Urinary bladder (tissue), 4 donors: Measurements from ENCODE around the gene RTKN2. TPM values are rescaled to one million over a fixed set of nuclear protein-coding genes. Genes with fewer than 3 reads are reported as not detected.
A peak's percentile ranks its signal among the peaks of the same experiment; 100 is the strongest.

Experiments
- DNase-seq: peaks from one replicate; pipeline ENCODE4 v3.0.0-alpha.2; 2015; ENCODE audit errors: extremely low spot score
- H3K27ac ChIP-seq: one replicate; pipeline ENCODE4 v1.5.1; 2013; ENCODE audit warnings: low read depth, mild to moderate bottlenecking, moderate library complexity
- H3K36me3 ChIP-seq: one replicate; pipeline ENCODE4 v1.6.1; 2013; ENCODE audit warnings: mild to moderate bottlenecking, moderate library complexity; ENCODE audit not compliant: insufficient read depth
- H3K4me1 ChIP-seq: one replicate; pipeline ENCODE4 v1.6.1; 2013; ENCODE audit warnings: mild to moderate bottlenecking, moderate library complexity; ENCODE audit not compliant: insufficient read depth
- H3K4me3 ChIP-seq: one replicate; pipeline ENCODE4 v1.5.1; 2013; ENCODE audit warnings: low read depth, low read length
- WGBS: extraction: QIAGEN DNeasy Blood & Tissue Kit; methylation state at CpG from one replicate; pipeline ENCODE4 v1.1.7; 2013; 5-methylcytosine and 5-hydroxymethylcytosine counted together
- polyA plus RNA-seq: library from polyadenylated mRNA; stranded (reverse); fragments of 200-250 nt; gene quantifications from one replicate; pipeline ENCODE4 v1.2.3, GENCODE V29; 2013
- total RNA-seq: library from RNA; depleted of rRNA; stranded (reverse); fragments of >200 nt; gene quantifications from one replicate; pipeline ENCODE4 v1.2.3, GENCODE V29; 2014
- donor health status: healthy with polysubstance abuse.
- donor health status: healthy.

The RTKN2 gene
- total and polyA plus RNA-seq, 2 donors, result 0.06 to 12.2 TPM

DNA sequence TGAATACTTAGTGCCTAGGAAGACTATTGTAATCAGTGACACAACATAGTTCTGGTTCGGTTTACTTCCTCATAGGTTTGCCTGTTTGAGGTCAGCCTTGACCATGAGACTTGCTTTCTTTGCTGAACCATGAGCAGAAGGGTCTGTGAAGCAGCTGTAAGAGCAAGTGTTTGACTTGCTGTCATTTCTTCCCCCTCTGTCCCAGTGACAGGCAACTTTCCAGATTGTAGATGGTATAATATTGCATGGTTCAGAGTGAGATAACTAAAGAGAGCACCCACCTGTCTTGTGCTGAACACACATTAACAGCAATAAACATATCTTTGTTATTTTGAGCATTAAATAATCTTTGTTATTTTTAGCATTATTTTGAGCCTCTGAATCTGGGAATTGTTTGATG is 9.3 kb upstream of the RTKN2 start:
- H3K4me3 ChIP-seq, result no peak overlapping the region
- H3K36me3 ChIP-seq, result no peaks in the 10 kb centered on the region
- WGBS, result 64% methylated on average over 1 of the region's 1 CpG
- DNase-seq, result no peak
- H3K4me1 ChIP-seq, result no peaks in the 10 kb centered on the region
- no peak overlapping the region for H3K27ac ChIP-seq

DNA sequence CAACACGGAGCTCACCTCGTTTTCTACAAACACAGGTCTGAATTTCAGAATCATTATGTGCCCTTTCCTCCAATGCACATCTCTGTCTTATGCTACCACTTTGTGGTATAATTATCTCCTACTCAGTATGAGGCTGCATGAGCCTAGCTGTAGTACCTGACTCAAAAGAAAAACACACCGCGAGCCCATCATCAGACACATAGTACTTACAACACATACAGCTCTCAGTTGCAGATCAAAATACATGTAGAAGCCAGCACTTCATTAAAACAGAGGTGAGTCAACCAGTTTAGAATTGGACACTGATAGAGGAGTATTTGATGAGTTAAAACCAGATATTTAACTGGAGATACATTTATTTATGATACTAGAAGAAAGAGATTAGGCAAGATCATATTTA is 1.4 kb upstream of the RTKN2 start:
- Histone ChIP-seq H3K27ac (no peak overlapping the region), H3K4me3 (no peak overlapping the region), H3K36me3 (no peaks in the 10 kb centered on the region), H3K4me1 (no peaks in the 10 kb centered on the region)
- whole genome bisulfite sequencing, result 91% methylated on average over 4 of the region's 4 CpGs
- no peak for DNase-seq

DNA sequence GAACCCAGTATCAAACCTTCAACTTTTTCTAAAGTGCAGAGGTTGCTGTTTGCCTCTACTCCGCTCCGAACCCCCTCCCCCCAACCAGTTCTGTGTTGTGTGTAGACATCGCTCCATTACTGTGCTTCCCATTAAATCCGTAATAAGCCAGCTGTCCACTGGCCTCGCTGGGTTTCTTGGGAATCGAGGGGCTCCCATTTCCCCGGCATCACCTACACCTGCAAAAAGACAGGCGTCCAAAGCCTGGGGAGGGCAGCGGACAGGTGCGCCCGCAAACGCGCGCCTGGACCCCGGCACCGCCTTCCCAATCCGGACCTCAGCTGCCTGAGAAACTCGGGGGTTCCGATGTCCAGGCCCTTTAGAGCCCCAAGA is 631 bp downstream of the RTKN2 start:
- no peak for DNase-seq
- no peaks in the 10 kb centered on the region for H3K4me1 ChIP-seq
- H3K36me3 ChIP-seq, result no peaks in the 10 kb centered on the region
- WGBS, result 1% methylated on average over 19 of the region's 19 CpGs
- no peak overlapping the region for H3K27ac ChIP-seq
- H3K4me3 ChIP-seq, result peak overlapping the region; percentile 68

DNA sequence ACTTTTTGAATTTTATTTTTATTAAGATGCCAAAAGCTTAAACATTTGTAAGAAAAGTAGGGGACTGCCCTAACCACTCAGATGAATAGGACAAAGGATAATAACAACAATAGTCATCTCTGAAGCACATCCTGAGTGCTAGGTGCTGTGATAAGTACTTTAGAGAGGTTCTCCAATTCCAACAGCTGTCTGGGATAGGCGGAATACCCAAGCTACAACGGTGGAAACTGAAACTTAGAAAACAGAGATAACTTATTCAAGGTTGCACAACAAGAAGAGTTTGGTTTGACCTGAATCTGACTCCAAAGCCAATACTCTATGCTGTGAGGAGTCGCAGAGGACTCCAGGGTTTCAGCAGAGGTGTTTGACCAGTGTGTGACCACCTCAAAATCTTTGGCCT is 2.0 kb downstream of the RTKN2 start:
- Histone ChIP-seq H3K4me1 (no peaks in the 10 kb centered on the region), H3K27ac (no peak overlapping the region), H3K4me3 (no peak overlapping the region), H3K36me3 (no peaks in the 10 kb centered on the region)
- WGBS, result 73% methylated on average over 3 of the region's 3 CpGs
- no peak for DNase-seq

DNA sequence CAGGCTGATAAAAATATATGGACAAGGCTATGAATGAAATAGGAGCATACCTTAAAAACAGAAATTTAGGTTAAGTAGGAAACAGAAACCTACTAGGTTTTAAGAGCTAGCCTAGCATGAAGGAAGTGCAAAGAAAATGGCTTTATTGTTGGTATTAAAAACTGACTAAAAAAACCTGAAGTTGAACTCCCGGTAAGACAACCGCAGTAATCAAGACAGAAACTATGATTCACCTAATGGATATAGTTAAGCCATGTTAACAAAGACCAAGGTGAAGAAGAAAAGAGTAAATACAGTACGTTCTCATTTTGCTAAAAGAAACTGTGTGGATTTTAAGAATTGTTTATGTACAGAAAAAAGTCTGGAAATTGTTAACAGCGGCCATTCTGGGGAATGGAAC is 2.5 kb downstream of the RTKN2 start:
- DNase-seq, result no peak
- no peak overlapping the region for H3K4me3 ChIP-seq
- no peak overlapping the region for H3K27ac ChIP-seq
- 69% methylated on average over 4 of the region's 4 CpGs for WGBS
- H3K4me1 ChIP-seq, result no peaks in the 10 kb centered on the region
- no peaks in the 10 kb centered on the region for H3K36me3 ChIP-seq

DNA sequence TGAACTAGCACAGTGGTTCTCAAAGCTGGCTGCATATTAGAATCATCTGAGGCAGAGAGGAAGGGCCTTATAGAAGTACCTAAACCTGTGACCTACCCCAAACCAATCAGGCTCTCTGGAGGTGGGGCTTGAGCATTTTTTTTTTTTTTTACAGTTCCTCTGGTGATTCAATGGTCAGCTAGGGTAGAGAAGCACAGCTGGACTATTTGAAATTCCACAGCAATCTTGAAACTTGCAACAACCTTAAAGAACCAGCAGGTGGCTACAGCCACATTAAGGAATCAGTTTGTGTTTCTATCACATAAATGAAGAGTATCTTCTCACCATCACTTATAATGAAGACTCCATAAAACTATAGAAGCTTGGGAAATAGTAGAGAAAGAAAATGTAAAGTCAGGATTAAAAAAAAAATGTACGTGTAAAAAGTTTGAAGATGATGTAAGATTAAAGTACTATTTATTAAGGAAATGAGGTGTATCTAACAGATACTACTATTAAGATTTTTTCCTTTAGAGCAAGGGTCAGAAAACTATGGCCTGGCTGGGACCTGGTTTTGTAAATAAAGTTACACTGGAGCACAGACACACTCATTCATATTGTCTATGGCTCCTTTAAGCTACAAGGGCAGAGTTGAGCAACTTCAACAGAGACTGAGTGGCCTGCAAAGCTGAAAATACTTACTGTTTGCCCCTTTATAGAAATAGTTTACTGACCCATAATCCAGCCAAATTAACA is 3.8 kb downstream of the RTKN2 start:
- H3K36me3 ChIP-seq, result no peaks in the 10 kb centered on the region
- H3K27ac ChIP-seq, result no peak overlapping the region
- H3K4me3 ChIP-seq, result no peak overlapping the region
- WGBS, result 20% methylated on average over 1 of the region's 1 CpG
- H3K4me1 ChIP-seq, result no peaks in the 10 kb centered on the region
- no peak for DNase-seq

DNA sequence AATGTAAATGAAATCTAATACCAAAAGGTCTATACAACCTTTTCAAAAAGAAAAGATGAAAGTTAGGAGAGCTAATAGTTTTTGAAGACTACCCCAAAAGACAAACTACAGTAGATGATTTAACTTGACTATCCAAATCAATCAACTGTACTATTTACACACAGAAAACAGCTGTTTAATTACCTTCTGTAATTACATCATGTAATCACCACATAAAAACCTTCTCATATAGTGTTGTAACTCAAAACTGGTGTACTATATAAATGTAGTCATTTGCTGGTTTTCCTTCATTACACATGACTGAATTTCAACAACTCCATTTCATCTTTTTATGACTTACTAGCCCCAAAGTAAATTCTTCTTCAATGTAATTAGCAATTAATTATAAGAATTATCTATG is 4.5 kb downstream of the RTKN2 start:
- no peak overlapping the region for H3K4me3 ChIP-seq
- no peaks in the 10 kb centered on the region for H3K36me3 ChIP-seq
- no peaks in the 10 kb centered on the region for H3K4me1 ChIP-seq
- H3K27ac ChIP-seq, result no peak overlapping the region
- DNase-seq, result no peak

DNA sequence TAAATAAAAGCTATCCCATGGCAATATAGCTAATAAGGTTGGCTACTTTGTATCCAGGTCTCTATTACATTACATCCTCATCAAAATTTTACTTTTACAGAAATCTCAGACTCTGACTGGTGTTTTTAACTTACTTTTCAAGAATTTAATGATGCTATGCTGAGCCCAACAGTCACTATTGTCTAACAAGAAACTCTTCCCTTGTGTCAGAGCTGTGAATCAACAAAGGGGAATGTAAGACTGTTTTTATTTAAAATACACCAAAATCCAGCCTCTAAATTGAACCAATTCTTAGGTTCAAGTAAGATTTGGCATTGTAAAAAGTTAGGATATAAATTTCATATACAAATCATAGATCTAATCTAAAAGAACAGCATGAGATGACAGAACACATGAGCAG is 7.0 kb downstream of the RTKN2 start:
- Histone ChIP-seq H3K4me3 (no peak overlapping the region), H3K27ac (no peak overlapping the region), H3K36me3 (no peaks in the 10 kb centered on the region), H3K4me1 (no peaks in the 10 kb centered on the region)
- no peak for DNase-seq

DNA sequence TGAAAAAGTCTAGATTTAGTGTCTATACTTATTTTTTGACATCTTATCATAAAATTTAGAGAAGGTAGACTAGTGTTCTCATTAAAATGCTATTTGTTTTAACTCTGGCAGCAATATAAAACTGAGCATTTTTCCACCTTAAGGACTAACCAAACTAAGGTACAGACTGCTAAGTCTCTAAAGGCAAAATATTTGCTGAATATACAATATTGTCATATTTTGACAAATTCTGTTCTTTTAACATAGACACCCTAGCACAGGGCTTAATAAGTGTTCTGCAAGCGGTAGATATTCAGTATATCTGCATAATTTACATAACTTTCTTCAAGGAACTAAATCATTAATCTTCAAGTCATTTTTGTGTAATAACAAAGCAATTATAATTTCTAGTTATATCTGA is 8.6 kb downstream of the RTKN2 start:
- Histone ChIP-seq H3K4me1 (no peaks in the 10 kb centered on the region), H3K4me3 (no peak overlapping the region), H3K36me3 (no peaks in the 10 kb centered on the region), H3K27ac (no peak overlapping the region)
- DNase-seq, result no peak
- 98% methylated on average over 1 of the region's 1 CpG for WGBS

DNA sequence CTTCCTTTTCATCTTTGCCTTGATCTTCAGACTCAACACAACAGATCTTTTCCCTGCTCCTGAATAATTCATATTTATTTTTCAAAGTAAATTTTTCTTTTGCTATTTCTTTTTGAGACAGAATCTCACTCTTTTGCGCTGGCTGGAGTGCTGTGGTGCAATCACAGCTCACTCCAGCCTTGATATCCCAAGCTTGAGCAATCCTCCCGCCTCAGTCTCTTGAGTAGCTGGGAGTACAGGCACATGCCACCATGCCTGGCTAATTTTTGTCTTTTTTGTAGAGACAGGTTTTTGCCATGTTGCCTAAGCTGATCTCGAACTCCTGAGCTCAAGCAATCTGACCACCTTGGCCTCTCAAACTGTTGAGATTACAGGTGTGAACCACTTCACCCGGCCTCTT is 9.2 kb downstream of the RTKN2 start:
- no peak overlapping the region for H3K4me3 ChIP-seq
- H3K36me3 ChIP-seq, result no peaks in the 10 kb centered on the region
- no peak overlapping the region for H3K27ac ChIP-seq
- H3K4me1 ChIP-seq, result no peaks in the 10 kb centered on the region
- DNase-seq, result no peak
- WGBS, result 86% methylated on average over 4 of the region's 4 CpGs

DNA sequence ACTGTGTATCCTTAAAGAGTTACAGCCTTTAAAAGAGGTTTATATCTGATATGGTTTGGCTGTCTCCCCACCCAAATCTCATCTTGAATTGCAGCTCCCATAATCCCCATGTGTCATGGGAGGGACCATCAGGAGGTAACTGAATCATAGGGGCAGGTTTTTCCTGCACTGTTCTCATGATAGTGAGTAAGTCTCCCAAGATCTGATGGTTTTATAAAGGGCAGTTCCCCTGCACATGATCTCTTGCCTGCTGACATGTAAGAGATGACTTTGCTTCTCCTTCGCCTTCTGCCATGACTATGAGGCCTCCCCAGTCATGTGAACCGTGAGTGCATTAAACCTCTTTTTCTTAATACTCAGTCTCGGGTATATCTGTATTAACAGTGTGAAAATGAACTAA is 9.7 kb downstream of the RTKN2 start:
- DNase-seq, result no peak
- WGBS, result 96% methylated on average over 3 of the region's 3 CpGs
- Histone ChIP-seq H3K4me1 (no peaks in the 10 kb centered on the region), H3K4me3 (no peak overlapping the region), H3K36me3 (no peaks in the 10 kb centered on the region), H3K27ac (no peak overlapping the region)

DNA sequence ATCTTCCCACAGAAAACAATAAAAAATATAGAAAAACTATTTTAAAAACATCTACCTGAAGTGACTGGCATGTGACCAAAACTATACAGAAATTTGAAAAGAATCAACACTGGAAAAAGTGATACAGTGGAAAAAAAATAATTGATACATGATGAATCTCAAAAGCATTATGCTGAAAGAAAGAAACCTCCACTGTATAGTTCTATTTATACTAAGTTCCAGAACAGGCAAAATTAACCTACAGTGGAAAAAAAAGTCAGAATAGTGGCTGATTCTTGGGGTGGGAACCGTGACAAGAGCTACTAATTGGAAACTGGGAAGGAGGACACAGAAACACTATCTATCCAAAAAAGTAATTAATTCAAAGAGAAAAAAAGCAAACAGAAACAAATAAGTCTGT is 14.9 kb downstream of the RTKN2 start:
- no peak for DNase-seq
- no peak overlapping the region for H3K4me3 ChIP-seq
- H3K36me3 ChIP-seq, result no peaks in the 10 kb centered on the region
- H3K4me1 ChIP-seq, result no peaks in the 10 kb centered on the region
- no peak overlapping the region for H3K27ac ChIP-seq
- 98% methylated on average over 1 of the region's 1 CpG for WGBS

DNA sequence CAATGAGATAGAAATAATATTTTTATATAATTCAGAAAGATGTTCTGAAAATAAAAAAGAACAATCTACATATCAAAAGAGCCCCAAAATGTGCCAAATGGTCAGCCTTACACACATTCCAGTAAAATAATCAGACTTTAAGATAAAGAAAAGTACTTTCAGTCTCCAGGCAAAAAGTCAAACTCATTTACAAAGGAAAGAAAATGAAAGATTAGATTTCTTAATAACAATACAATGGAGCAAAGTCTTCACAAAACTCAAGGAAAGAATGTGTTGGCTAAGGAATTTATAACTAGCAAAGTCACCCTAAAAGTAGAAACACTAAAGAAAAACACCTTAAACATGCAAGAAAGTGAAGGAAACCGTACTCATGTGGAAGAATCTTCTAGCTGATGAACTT is 16.6 kb downstream of the RTKN2 start:
- no peak overlapping the region for H3K4me3 ChIP-seq
- H3K36me3 ChIP-seq, result no peaks in the 10 kb centered on the region
- no peak overlapping the region for H3K27ac ChIP-seq
- 94% methylated on average over 1 of the region's 1 CpG for WGBS
- no peak for DNase-seq
- H3K4me1 ChIP-seq, result no peaks in the 10 kb centered on the region

DNA sequence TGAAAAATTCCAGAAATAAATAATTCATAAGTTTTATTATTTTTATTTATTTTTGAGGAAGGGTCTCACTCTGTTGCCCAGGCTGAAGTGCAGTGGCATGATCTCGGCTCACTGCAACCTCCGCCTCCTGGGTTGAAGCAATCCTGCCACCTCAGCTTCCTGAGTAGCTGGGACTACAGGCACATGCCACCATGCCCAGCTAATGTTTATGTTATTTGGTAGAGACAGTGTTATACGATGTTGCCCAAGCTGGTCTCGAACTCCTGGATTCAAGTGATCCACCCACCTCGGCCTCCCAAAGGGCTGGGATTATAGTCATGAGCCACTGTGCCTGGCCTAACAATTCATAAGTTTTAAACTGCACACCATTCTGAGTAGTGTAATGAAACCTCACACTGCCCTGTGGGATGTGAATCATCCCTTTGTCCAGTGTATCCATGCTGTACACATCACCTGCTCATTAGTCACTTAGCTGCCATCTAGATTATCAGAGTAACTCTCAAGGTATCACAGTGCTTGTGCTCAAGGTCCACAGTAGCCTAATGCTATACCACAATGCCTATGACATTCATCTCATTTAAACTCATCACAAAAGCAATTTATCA is 17.9 kb downstream of the RTKN2 start:
- DNase-seq, result no peak
- no peaks in the 10 kb centered on the region for H3K36me3 ChIP-seq
- no peaks in the 10 kb centered on the region for H3K4me1 ChIP-seq
- no peak overlapping the region for H3K4me3 ChIP-seq
- 92% methylated on average over 5 of the region's 5 CpGs for WGBS
- H3K27ac ChIP-seq, result no peak overlapping the region

DNA sequence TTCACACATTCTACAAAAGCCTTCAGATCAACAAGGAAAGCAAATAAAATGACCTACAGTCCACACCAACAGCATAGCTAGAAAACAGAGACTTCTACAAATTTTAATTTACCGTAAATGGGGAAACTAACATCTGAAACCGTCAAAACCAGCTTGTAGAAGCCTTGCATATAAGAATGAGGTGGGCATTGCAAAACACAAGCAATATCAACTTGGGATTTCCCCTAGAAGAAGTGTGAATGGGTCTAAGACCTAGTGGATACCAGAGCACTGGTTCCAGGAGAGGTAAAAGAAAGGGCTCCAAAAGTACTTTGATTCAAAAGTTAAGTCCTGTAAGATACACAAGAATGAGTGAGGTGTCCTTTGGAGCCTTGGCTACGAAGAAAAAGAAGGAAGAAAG is 18.7 kb downstream of the RTKN2 start:
- 95% methylated on average over 3 of the region's 3 CpGs for WGBS
- Histone ChIP-seq H3K36me3 (no peaks in the 10 kb centered on the region), H3K4me1 (no peaks in the 10 kb centered on the region), H3K27ac (no peak overlapping the region), H3K4me3 (no peak overlapping the region)
- DNase-seq, result no peak
